HCT116 (cell line): Measurements from ENCODE around the gene CACNG1.
"Not testable (repeated sequence)": the region's sequence is repeated elsewhere in the genome, so short reads cannot be mapped to it uniquely, and the experiment has no call there.

Experiments used
- ATF3 ChIP-seq: IDR thresholded peaks from 2 replicates; pipeline ENCODE4 v1.6.1; 2012
- CEBPB ChIP-seq: IDR thresholded peaks from 2 replicates; pipeline ENCODE4 v1.6.1; 2012; ENCODE audit warnings: low read depth
- CTCF ChIP-seq, 3 experiments: fragments of 200-600 bp in 1 of 3; sonication (generic) in 1 of 3; IDR thresholded peaks in 2 of 3; conservative IDR thresholded peaks in 1 of 3; 2 replicates each; pipeline ENCODE4 v1.5.1; 2012 to 2017; ENCODE audit warnings: low read depth in 2 of 3, low read length in 2 of 3, antibody characterized with exemption in 1 of 3, borderline replicate concordance in 1 of 3, control low read depth in 1 of 3, mild to moderate bottlenecking in 1 of 3, mixed read lengths in 1 of 3, mixed run types in 1 of 3, moderate library complexity in 1 of 3; ENCODE audit not compliant: insufficient read depth in 1 of 3
- JUND ChIP-seq: IDR thresholded peaks from 2 replicates; pipeline ENCODE4 v1.6.1; 2012
- MAX ChIP-seq: IDR thresholded peaks from 2 replicates; pipeline ENCODE4 v1.6.1; 2012
- POLR2A ChIP-seq: IDR thresholded peaks from 2 replicates; pipeline ENCODE4 v1.7.0; 2011; ENCODE audit warnings: borderline replicate concordance; ENCODE audit not compliant: insufficient read depth, insufficient read length; ENCODE audit errors: extremely low read depth
- POLR2AphosphoS5 ChIP-seq: IDR thresholded peaks from 2 replicates; pipeline ENCODE4 v1.6.1; 2011; ENCODE audit warnings: mild to moderate bottlenecking, low read depth, low read length, moderate library complexity
- RAD21 ChIP-seq: IDR thresholded peaks from 2 replicates; pipeline ENCODE4 v1.6.1; 2012; ENCODE audit warnings: low read depth, mild to moderate bottlenecking
- REST ChIP-seq: IDR thresholded peaks from 2 replicates; pipeline ENCODE4 v1.6.1; 2012; ENCODE audit warnings: low read depth
- SIN3A ChIP-seq: IDR thresholded peaks from 2 replicates; pipeline ENCODE4 v1.6.1; 2012; ENCODE audit warnings: low read depth
- SP1 ChIP-seq: IDR thresholded peaks from 2 replicates; pipeline ENCODE4 v1.6.1; 2012; ENCODE audit warnings: low read depth
- SRF ChIP-seq: IDR thresholded peaks from 2 replicates; pipeline ENCODE4 v1.6.1; 2012; ENCODE audit warnings: low read depth
- ZBTB33 ChIP-seq: IDR thresholded peaks from 2 replicates; pipeline ENCODE4 v1.6.1; 2011; ENCODE audit warnings: mild to moderate bottlenecking, low read length, moderate library complexity; ENCODE audit not compliant: insufficient replicate concordance; ENCODE audit errors: extremely low read depth
- ZNF274 ChIP-seq: fragments of 200-500 bp; sonication (Bioruptor generic); IDR thresholded peaks from 2 replicates; pipeline ENCODE4 v1.6.1; 2014; ENCODE audit warnings: mild to moderate bottlenecking, low read depth, low read length, inconsistent platforms

- TF ChIP-seq POLR2AphosphoS5; CTCF (IDR thresholded peaks at IDR 0.05 in 2 of 3, conservative IDR thresholded peaks at IDR 0.05 in 1 of 3; ENCODE audit: borderline replicate concordance in 1 of 3, insufficient read depth in 1 of 3, low read depth in 2 of 3, low read length in 2 of 3); ZBTB33; ATF3; REST; SIN3A; RAD21; POLR2A; ZNF274; CEBPB; SP1; SRF; JUND; MAX: not testable (repeated sequence)
Measured at GRCh38 chr17:67041119-67041518, 3.2 kb upstream of the CACNG1 start.
